ENCODE data around the gene TSHZ3. TPM values are rescaled to one million over a fixed set of nuclear protein-coding genes. Genes with fewer than 3 reads are reported as not detected.

Gene TSHZ3
- total RNA-seq, 1 donor from 2014 or later, result 82.5 TPM

- Mint-ChIP-seq H3K36me3 (peaks cover 2% of the 10 kb centered on the region), H3K4me3 (no peak overlapping the region), H3K4me1 (peaks cover 11% of the 10 kb centered on the region), H3K9me3 (no peaks in the 10 kb centered on the region), H3K27me3 (ENCODE audit: low read depth) (peaks cover 4% of the 10 kb centered on the region), H3K27ac (no peak overlapping the region)
- no peak for DNase-seq (ENCODE audit: low spot score in 2 of 2, unreplicated experiment in 2 of 2)
- TF ChIP-seq CTCF (IDR thresholded peaks at IDR 0.05; ENCODE audit: unreplicated experiment), result no peak
Measured at GRCh38 chr19:31380854-31381253, 31.6 kb upstream of the TSHZ3 start.

- Mint-ChIP-seq H3K36me3 (peaks cover 8% of the 10 kb centered on the region), H3K4me3 (no peak overlapping the region), H3K27ac (peak overlapping the region; percentile 58), H3K9me3 (peaks cover 4% of the 10 kb centered on the region), H3K4me1 (peaks cover 11% of the 10 kb centered on the region), H3K27me3 (ENCODE audit: low read depth) (peaks cover 4% of the 10 kb centered on the region)
- no peak for DNase-seq (ENCODE audit: low spot score in 2 of 2, unreplicated experiment in 2 of 2)
- no peak for TF ChIP-seq CTCF (IDR thresholded peaks at IDR 0.05; ENCODE audit: unreplicated experiment)
Measured at GRCh38 chr19:31378404-31378803, 29.2 kb upstream of the TSHZ3 start.

GRCh38 chr19:31377736-31378135 is 28.5 kb upstream of the TSHZ3 start:
- H3K36me3 Mint-ChIP-seq, result peaks cover 12% of the 10 kb centered on the region
- no peak for DNase-seq (ENCODE audit: low spot score in 2 of 2, unreplicated experiment in 2 of 2)
- TF ChIP-seq CTCF (IDR thresholded peaks at IDR 0.05; ENCODE audit: unreplicated experiment), result no peak
- H3K27me3 Mint-ChIP-seq (ENCODE audit: low read depth), result peaks cover 4% of the 10 kb centered on the region
- H3K9me3 Mint-ChIP-seq, result peaks cover 8% of the 10 kb centered on the region
- H3K27ac Mint-ChIP-seq, result peak overlapping the region; percentile 1
- peaks cover 11% of the 10 kb centered on the region for H3K4me1 Mint-ChIP-seq
- no peak overlapping the region for H3K4me3 Mint-ChIP-seq

GRCh38 chr19:31372246-31372781 is 23.1 kb upstream of the TSHZ3 start:
- no peak for TF ChIP-seq CTCF (IDR thresholded peaks at IDR 0.05; ENCODE audit: unreplicated experiment)
- Mint-ChIP-seq H3K27me3 (ENCODE audit: low read depth) (peaks cover 2% of the 10 kb centered on the region), H3K4me1 (peaks cover 4% of the 10 kb centered on the region), H3K36me3 (peaks cover 20% of the 10 kb centered on the region), H3K9me3 (peaks cover 10% of the 10 kb centered on the region), H3K27ac (no peak overlapping the region), H3K4me3 (no peak overlapping the region)
- no peak for DNase-seq (ENCODE audit: low spot score in 2 of 2, unreplicated experiment in 2 of 2)

- peaks cover 4% of the 10 kb centered on the region for H3K4me1 Mint-ChIP-seq
- peaks cover 23% of the 10 kb centered on the region for H3K36me3 Mint-ChIP-seq
- H3K4me3 Mint-ChIP-seq, result no peak overlapping the region
- no peak for DNase-seq (ENCODE audit: low spot score in 2 of 2, unreplicated experiment in 2 of 2)
- H3K9me3 Mint-ChIP-seq, result peaks cover 10% of the 10 kb centered on the region
- no peak overlapping the region for H3K27ac Mint-ChIP-seq
- peaks cover 8% of the 10 kb centered on the region for H3K27me3 Mint-ChIP-seq (ENCODE audit: low read depth)
- TF ChIP-seq CTCF (IDR thresholded peaks at IDR 0.05; ENCODE audit: unreplicated experiment), result no peak
Measured at GRCh38 chr19:31370216-31370615, 21.0 kb upstream of the TSHZ3 start.

GRCh38 chr19:31364963-31365362 is 15.7 kb upstream of the TSHZ3 start:
- H3K9me3 Mint-ChIP-seq, result no peaks in the 10 kb centered on the region
- H3K4me1 Mint-ChIP-seq, result peaks cover 4% of the 10 kb centered on the region
- H3K27me3 Mint-ChIP-seq (ENCODE audit: low read depth), result peaks cover 20% of the 10 kb centered on the region
- DNase-seq (ENCODE audit: low spot score in 2 of 2, unreplicated experiment in 2 of 2), result no peak
- peaks cover 9% of the 10 kb centered on the region for H3K36me3 Mint-ChIP-seq
- H3K4me3 Mint-ChIP-seq, result no peak overlapping the region
- no peak overlapping the region for H3K27ac Mint-ChIP-seq
- no peak for TF ChIP-seq CTCF (IDR thresholded peaks at IDR 0.05; ENCODE audit: unreplicated experiment)

All from mesothelial cell of epicardium (in vitro differentiated cells).